IMR-90 (cell line): ENCODE measurements around the gene CDNF. TPM values are rescaled to one million over a fixed set of nuclear protein-coding genes. Genes with fewer than 3 reads are reported as not detected.

Source experiments
- ATAC-seq: fragments of 200-7000 bp; cut with Tn5 transposase; 2 replicates; pipeline ENCODE4 v1.9.1; 2020; ENCODE audit warnings: low read depth, mild to moderate bottlenecking, moderate library complexity
- BruUV-seq: library from RNA; stranded (reverse); fragments of 400-500 nt; replicated peaks from 2 replicates; lab custom pipeline; 2021; lab: Mats Ljungman, UMichigan
- CTCF ChIA-PET: fragments of 300-600 bp; formaldehyde crosslinking; extraction: SDS; loops from one replicate; lab custom pipeline; 2021; ENCODE audit warnings: antibody characterized with exemption; lab: Yijun Ruan, JAX
- POLR2A ChIA-PET: fragments of 300-600 bp; sonication (Branson Sonifier 250); formaldehyde crosslinking; loops from one replicate; lab custom pipeline; 2022; ENCODE audit warnings: antibody characterized with exemption; ENCODE audit not compliant: unreplicated experiment; lab: Charles Lee
- DNase-seq: peaks from one replicate; pipeline ENCODE4 v3.0.0; 2013
- H2AFZ ChIP-seq: replicated peaks from 2 replicates; pipeline ENCODE3; 2013; ENCODE audit warnings: low read length, mild to moderate bottlenecking; ENCODE audit not compliant: poor library complexity
- H2AK5ac ChIP-seq: 2 replicates; pipeline ENCODE4 v1.6.1; 2013; ENCODE audit warnings: low read depth, low read length, inconsistent platforms
- H2AK9ac ChIP-seq: replicated peaks from 2 replicates; pipeline ENCODE3; 2013; ENCODE audit warnings: mild to moderate bottlenecking, low read depth, low read length, moderate library complexity; ENCODE audit not compliant: poor library complexity
- H2BK120ac ChIP-seq: 2 replicates; pipeline ENCODE4 v1.6.1; 2013; ENCODE audit warnings: low read depth, low read length, inconsistent platforms
- H2BK15ac ChIP-seq: 3 replicates; pipeline ENCODE4 v1.6.1; 2013; ENCODE audit warnings: low read depth, low read length, inconsistent platforms
- H2BK20ac ChIP-seq: 2 replicates; pipeline ENCODE4 v1.6.1; 2013; ENCODE audit warnings: low read depth, mild to moderate bottlenecking, inconsistent platforms, low read length, moderate library complexity
- H2BK5ac ChIP-seq: 2 replicates; pipeline ENCODE4 v1.6.1; 2013; ENCODE audit warnings: mild to moderate bottlenecking, low read depth, low read length, inconsistent platforms; ENCODE audit not compliant: poor library complexity, severe bottlenecking
- H3K14ac ChIP-seq: replicated peaks from 2 replicates; pipeline ENCODE4 v1.6.1; 2013; ENCODE audit warnings: low read depth, low read length, inconsistent platforms
- H3K18ac ChIP-seq: 2 replicates; pipeline ENCODE4 v1.6.1; 2013; ENCODE audit warnings: low read depth, low read length, control low read depth
- H3K23ac ChIP-seq: 2 replicates; pipeline ENCODE4 v1.6.1; 2013; ENCODE audit warnings: low read depth, low read length, inconsistent platforms
- H3K27ac ChIP-seq: 2 replicates; pipeline ENCODE4 v1.5.1; 2013; ENCODE audit warnings: mild to moderate bottlenecking, control low read depth, low read length; ENCODE audit not compliant: insufficient read depth
- H3K27me3 ChIP-seq: 2 replicates; pipeline ENCODE4 v1.6.1; 2013; ENCODE audit warnings: low read length; ENCODE audit not compliant: control insufficient read depth, insufficient read depth
- H3K36me3 ChIP-seq: 2 replicates; pipeline ENCODE4 v1.6.1; 2013; ENCODE audit warnings: low read length, mixed read lengths; ENCODE audit not compliant: control insufficient read depth, insufficient read depth
- H3K4ac ChIP-seq: 2 replicates; pipeline ENCODE4 v1.6.1; 2013; ENCODE audit warnings: low read depth, low read length, inconsistent platforms
- H3K4me1 ChIP-seq: 2 replicates; pipeline ENCODE4 v1.6.1; 2013; ENCODE audit warnings: low read length, mixed read lengths; ENCODE audit not compliant: control insufficient read depth, insufficient read depth
- H3K4me2 ChIP-seq: 2 replicates; pipeline ENCODE4 v1.6.1; 2013; ENCODE audit warnings: low read depth, mild to moderate bottlenecking, control low read depth, low read length, moderate library complexity
- H3K4me3 ChIP-seq: 2 replicates; pipeline ENCODE4 v1.5.1; 2013; ENCODE audit warnings: low read depth, mild to moderate bottlenecking, control low read depth, low read length, moderate library complexity; ENCODE audit not compliant: insufficient read depth
- H3K56ac ChIP-seq: 2 replicates; pipeline ENCODE4 v1.6.1; 2013; ENCODE audit warnings: low read length, inconsistent platforms; ENCODE audit not compliant: insufficient read depth; ENCODE audit errors: extremely low read depth
- H3K79me1 ChIP-seq, 2 experiments: 2 replicates each; pipeline ENCODE4 v1.6.1; 2013; ENCODE audit warnings: low read length in 2 of 2, inconsistent platforms in 1 of 2, low read depth in 1 of 2
- H3K9ac ChIP-seq: 2 replicates; pipeline ENCODE4 v1.6.1; 2013; ENCODE audit warnings: low read depth, low read length, control low read depth
- H3K9me1 ChIP-seq: 2 replicates; pipeline ENCODE4 v1.6.1; 2013; ENCODE audit warnings: low read length, inconsistent platforms; ENCODE audit not compliant: insufficient read depth
- H3K9me3 ChIP-seq: 2 replicates; pipeline ENCODE4 v1.6.1; 2013; ENCODE audit warnings: low read length; ENCODE audit not compliant: control insufficient read depth, insufficient read depth
- H4K20me1 ChIP-seq: 2 replicates; pipeline ENCODE4 v1.6.1; 2013; ENCODE audit warnings: low read length, inconsistent platforms; ENCODE audit not compliant: insufficient read depth
- H4K5ac ChIP-seq: 2 replicates; pipeline ENCODE4 v1.6.1; 2013; ENCODE audit warnings: mild to moderate bottlenecking, low read depth, low read length, control low read depth
- H4K8ac ChIP-seq, 2 experiments: 2 replicates each; pipeline ENCODE4 v1.6.1; 2013; ENCODE audit warnings: low read depth in 2 of 2, low read length in 2 of 2, control low read depth in 1 of 2, inconsistent platforms in 1 of 2
- H4K91ac ChIP-seq: 2 replicates; pipeline ENCODE4 v1.6.1; 2013; ENCODE audit warnings: low read depth, low read length, inconsistent platforms; ENCODE audit not compliant: insufficient read depth
- BHLHE40 ChIP-seq: fragments of 150-350 bp; IDR thresholded peaks from 2 replicates; pipeline ENCODE4 v1.6.1; 2016; ENCODE audit warnings: mild to moderate bottlenecking, low read depth, low read length
- CEBPB ChIP-seq: IDR thresholded peaks from 2 replicates; pipeline ENCODE4 v1.6.1; 2012; ENCODE audit warnings: low read depth, low read length, improper control_type of control experiment
- CHD1 ChIP-seq: IDR thresholded peaks from 2 replicates; pipeline ENCODE4 v1.6.1; 2012; ENCODE audit warnings: low read depth, low read length, improper control_type of control experiment
- FOS ChIP-seq: fragments of 150-350 bp; IDR thresholded peaks from 2 replicates; pipeline ENCODE4 v1.6.1; 2016; ENCODE audit warnings: low read depth, low read length
- MAFK ChIP-seq: IDR thresholded peaks from 2 replicates; pipeline ENCODE4 v1.6.1; 2012; ENCODE audit warnings: low read depth, low read length, improper control_type of control experiment
- MAZ ChIP-seq: IDR thresholded peaks from 2 replicates; pipeline ENCODE4 v1.6.1; 2012; ENCODE audit warnings: low read depth, mild to moderate bottlenecking, low read length, improper control_type of control experiment, moderate library complexity, borderline replicate concordance
- NFE2L2 ChIP-seq: fragments of 150-350 bp; IDR thresholded peaks from 2 replicates; pipeline ENCODE4 v1.6.1; 2016; ENCODE audit warnings: low read depth, mild to moderate bottlenecking, low read length
- POLR2A ChIP-seq: IDR thresholded peaks from 2 replicates; pipeline ENCODE4 v1.6.1; 2012; ENCODE audit warnings: mild to moderate bottlenecking, low read depth, low read length
- RAD21 ChIP-seq: IDR thresholded peaks from 2 replicates; pipeline ENCODE4 v1.6.1; 2012; ENCODE audit warnings: low read length, improper control_type of control experiment
- RFX5 ChIP-seq: IDR thresholded peaks from 2 replicates; pipeline ENCODE4 v1.8.0; 2012; ENCODE audit warnings: low read depth, mild to moderate bottlenecking, low read length, moderate library complexity
- SMC3 ChIP-seq: fragments of 150-350 bp; IDR thresholded peaks from 2 replicates; pipeline ENCODE4 v1.6.1; 2016; ENCODE audit warnings: low read depth, mild to moderate bottlenecking, antibody characterized with exemption, low read length, moderate library complexity
- WGBS, 2 experiments: methylation state at CpG; one replicate each; pipeline versions ENCODE4 v1.1.5 to v1.1.7; 2013; ENCODE audit warnings: missing lambda C conversion rate in 2 of 2; ENCODE audit not compliant: insufficient read length in 1 of 2; ENCODE audit errors: extremely low coverage in 2 of 2; 5-methylcytosine and 5-hydroxymethylcytosine counted together
- dilution Hi-C: fragments of 300-500 bp; cut with HindIII; formaldehyde crosslinking; loops from one replicate; pipeline ENCODE4 v1.14.3; 2018; ENCODE audit warnings: low sequenced_read_pairs; ENCODE audit not compliant: unreplicated experiment
- in situ Hi-C: fragments of 300-500 bp; cut with MboI; formaldehyde crosslinking; loops from 3 replicates; pipeline ENCODE4 v1.14.3; 2019; ENCODE audit warnings: low sequenced_read_pairs, inconsistent platforms, mixed read lengths
- intact Hi-C: fragments of 100-400 bp; cut with micrococcal nuclease; formaldehyde crosslinking; loops from 2 replicates; pipeline ENCODE4 v1.10.0; 2022
- polyA plus RNA-seq, 3 experiments: library from polyadenylated mRNA; depleted of rRNA; stranded (reverse); fragments of >200 nt; gene quantifications; 2 replicates each; pipeline ENCODE4 v1.2.3, GENCODE V29; 2012; ENCODE audit warnings: low replicate concordance in 1 of 3
- total RNA-seq: library from RNA; depleted of rRNA; stranded (reverse); fragments of >200 nt; gene quantifications from 2 replicates; pipeline ENCODE4 v1.2.3, GENCODE V29; 2012
- TF ChIP-seq, protein P1 (sequence below): fragments of 150-350 bp; IDR thresholded peaks from 2 replicates; pipeline ENCODE4 v1.6.1; 2017; ENCODE audit warnings: mild to moderate bottlenecking, antibody characterized with exemption, low read length, low read depth

The CDNF gene
- total and polyA plus RNA-seq, 2 of the 4 experiments (the other 2 are of a cell fraction), result 0.72 to 1.3 TPM

DNA sequence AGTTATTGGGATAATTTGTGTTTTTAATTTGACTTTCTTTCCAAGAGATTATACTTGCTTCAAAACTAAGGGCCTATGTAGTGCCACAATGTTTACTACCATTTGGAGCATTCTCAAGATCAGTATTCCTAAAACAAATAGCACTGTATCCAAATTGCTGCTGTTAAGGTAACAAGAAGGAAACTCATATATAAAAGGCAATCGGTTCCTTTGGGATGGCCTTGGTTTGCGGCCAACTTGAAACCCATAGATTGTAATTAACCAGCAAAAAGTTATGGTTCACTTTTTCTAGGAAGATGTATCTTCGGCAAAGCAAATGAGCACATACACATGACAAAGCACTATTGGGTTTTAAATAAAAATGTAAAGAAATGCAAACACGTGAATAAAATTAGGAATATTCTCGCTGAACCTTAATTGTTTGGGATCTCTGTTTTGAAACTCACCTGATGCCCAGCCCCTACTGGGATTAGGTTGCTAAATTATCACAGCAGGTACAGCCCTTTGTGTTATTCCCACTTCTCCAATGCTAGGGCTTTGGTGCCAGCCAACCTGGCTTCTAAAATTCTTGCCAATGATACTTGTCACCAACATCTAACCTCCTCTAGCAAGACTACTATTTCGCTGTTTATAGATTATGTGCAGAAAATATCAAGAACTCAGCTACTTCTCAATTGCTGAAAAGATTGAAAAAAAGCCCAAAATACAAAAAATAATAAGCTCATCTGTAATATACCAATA lies 16.0 kb downstream of the CDNF start:
- H3K4me2 ChIP-seq, result no peak overlapping the region
- no CpG with 5 or more reads among the region's 6 CpGs for WGBS, 2 experiments
- no peak overlapping the region for H2BK5ac ChIP-seq
- no TSS peak for BruUV-seq
- no peak overlapping the region for H4K8ac ChIP-seq
- no peaks in the 10 kb centered on the region for H3K9me3 ChIP-seq
- DNase-seq (no peak), ATAC-seq (no peak)
- no peak overlapping the region; the same call in 1 of the 2 replicates for H4K91ac ChIP-seq
- H3K14ac ChIP-seq, result no peak overlapping the region
- H3K56ac ChIP-seq, result no peak overlapping the region
- no peaks in the 10 kb centered on the region for H3K36me3 ChIP-seq
- H3K27ac ChIP-seq, result no peak overlapping the region
- no peak overlapping the region for H3K4ac ChIP-seq
- no peak overlapping the region for H3K9ac ChIP-seq
- H2AFZ ChIP-seq, result no peak overlapping the region
- no peak for TF ChIP-seq CEBPB
- TF ChIP-seq BHLHE40, result no peak
- TF ChIP-seq FOS, result no peak
- no peak for TF ChIP-seq SMC3
- no peak for TF ChIP-seq MAFK
- no peak for TF ChIP-seq RFX5
- no peak for TF ChIP-seq CHD1
- no peak for TF ChIP-seq NFE2L2
- no peak for TF ChIP-seq POLR2A
- TF ChIP-seq, protein P1, sequence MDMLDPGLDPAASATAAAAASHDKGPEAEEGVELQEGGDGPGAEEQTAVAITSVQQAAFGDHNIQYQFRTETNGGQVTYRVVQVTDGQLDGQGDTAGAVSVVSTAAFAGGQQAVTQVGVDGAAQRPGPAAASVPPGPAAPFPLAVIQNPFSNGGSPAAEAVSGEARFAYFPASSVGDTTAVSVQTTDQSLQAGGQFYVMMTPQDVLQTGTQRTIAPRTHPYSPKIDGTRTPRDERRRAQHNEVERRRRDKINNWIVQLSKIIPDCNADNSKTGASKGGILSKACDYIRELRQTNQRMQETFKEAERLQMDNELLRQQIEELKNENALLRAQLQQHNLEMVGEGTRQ, result no peak
- no peak for TF ChIP-seq RAD21
- TF ChIP-seq MAZ, result no peak
- intact Hi-C loops, result loop anchor here (5.0 to 10.0 kb wide), 2 partner anchors 165 to 627 kb away; no protein-coding TSS in a partner anchor
- H3K79me1 ChIP-seq, result peaks cover 0 to 4% of the 10 kb centered on the region in 2 experiments; a peak in 1 of 4 replicates
- peaks cover 2% of the 10 kb centered on the region for H3K27me3 ChIP-seq
- H3K9me1 ChIP-seq, result peaks cover 4% of the 10 kb centered on the region; the same call in 1 of the 2 replicates
- peak overlapping the region; percentile 79; the same call in 1 of the 2 replicates for H2BK120ac ChIP-seq
- H2AK5ac ChIP-seq, result no peak overlapping the region
- no peaks in the 10 kb centered on the region for H4K20me1 ChIP-seq
- H3K18ac ChIP-seq, result no peak overlapping the region
- ChIA-PET POLR2A (no interaction called here), CTCF (interaction anchor here (0.6 to 1.7 kb wide), 5 partner anchors 16 to 323 kb away, joined by 3 to 9 read pairs (median 4); partner anchors contain the start of genes CDNF, HSPA14 and MSANTD7)
- in situ Hi-C loops, result loop anchor here (5.0 to 25.0 kb wide), 3 partner anchors 227 to 635 kb away; no protein-coding TSS in a partner anchor
- no peak overlapping the region for H3K4me3 ChIP-seq
- dilution Hi-C loops, result no loop called here
- H3K4me1 ChIP-seq, result peaks cover 3% of the 10 kb centered on the region
- H4K5ac ChIP-seq, result no peak overlapping the region
- H3K23ac ChIP-seq, result no peak overlapping the region
- H2AK9ac ChIP-seq, result no peak overlapping the region
- peak overlapping the region; percentile 71; the same call in 1 of the 2 replicates for H2BK20ac ChIP-seq
- H2BK15ac ChIP-seq, result no peak overlapping the region
